HG03097 (cell line): ENCODE measurements around the gene SMURF1.
"Not testable (repeated sequence)": the region's sequence is repeated elsewhere in the genome, so short reads cannot be mapped to it uniquely, and the experiment has no call there.

ENCODE experiments used
- ATAC-seq: cut with Tn5 transposase; IDR thresholded peaks from one replicate; pipeline ENCODE4 v1.9.1; 2021; ENCODE audit not compliant: unreplicated experiment, low FRiP score

SMURF1 gene

DNA sequence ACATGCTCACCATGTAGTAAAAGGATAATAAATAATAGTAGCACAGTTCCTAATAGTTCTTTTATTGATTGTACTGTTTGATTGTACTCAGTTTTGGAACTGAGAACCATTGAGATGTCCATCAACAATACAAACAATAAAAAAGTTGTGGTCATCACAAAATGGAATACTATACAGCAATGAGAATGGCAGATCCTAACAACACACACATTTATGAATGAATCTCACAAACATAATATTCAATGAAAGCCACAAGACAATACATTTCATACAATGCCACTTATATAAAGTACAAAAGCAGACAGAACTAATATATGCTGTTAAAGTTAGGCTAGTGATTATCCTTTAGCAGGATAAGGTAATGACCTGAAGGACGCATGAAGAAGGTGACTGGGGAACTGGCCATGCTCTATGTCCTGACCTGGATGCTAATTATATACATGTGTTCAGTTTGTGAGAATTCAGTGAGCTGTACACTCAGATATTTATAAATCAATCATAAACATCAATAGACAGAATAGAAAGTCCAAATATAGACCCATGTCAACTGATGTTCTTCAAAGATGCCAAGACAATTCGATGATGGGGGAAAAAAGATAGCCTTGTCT is 70.0 kb downstream of the SMURF1 start:
- no peak for ATAC-seq

DNA sequence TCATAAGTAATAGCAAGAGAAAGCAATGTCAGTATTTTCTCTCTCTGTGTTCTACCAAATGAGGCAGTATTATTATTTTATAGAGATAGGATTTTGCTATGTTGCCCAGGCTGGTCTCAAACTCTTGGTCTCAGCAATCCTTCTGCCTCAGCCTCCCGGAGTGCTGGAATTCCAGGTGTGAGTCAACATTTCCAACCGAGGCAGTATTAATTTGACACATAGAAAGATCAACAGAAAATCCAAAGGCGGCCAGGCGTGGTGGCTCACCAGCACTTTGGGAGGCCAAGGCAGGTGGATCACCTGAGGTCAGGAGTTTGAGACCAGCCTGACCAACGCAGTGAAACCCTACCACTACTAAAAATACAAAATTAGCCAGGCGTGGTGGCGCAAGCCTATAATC is 71.8 kb downstream of the SMURF1 start:
- no peak for ATAC-seq

DNA sequence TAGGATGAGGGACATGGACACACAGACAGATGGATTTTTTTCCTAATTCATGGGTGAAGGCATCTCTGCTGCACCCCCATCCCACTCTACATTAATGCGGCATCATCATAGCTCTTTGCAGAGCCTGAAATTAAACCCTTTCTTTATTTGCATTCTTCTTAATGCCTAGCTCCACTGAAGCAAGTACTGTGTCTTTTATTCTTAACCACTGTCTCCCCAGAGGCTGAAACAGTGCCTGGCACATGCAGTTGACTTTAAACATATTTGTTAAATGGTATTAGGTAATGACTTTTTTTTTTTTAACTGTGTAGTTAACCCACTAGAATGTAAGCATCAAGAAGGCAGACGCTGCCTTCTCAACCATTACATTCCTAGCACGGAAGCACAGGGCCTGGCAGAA is 73.5 kb downstream of the SMURF1 start:
- ATAC-seq = no peak

DNA sequence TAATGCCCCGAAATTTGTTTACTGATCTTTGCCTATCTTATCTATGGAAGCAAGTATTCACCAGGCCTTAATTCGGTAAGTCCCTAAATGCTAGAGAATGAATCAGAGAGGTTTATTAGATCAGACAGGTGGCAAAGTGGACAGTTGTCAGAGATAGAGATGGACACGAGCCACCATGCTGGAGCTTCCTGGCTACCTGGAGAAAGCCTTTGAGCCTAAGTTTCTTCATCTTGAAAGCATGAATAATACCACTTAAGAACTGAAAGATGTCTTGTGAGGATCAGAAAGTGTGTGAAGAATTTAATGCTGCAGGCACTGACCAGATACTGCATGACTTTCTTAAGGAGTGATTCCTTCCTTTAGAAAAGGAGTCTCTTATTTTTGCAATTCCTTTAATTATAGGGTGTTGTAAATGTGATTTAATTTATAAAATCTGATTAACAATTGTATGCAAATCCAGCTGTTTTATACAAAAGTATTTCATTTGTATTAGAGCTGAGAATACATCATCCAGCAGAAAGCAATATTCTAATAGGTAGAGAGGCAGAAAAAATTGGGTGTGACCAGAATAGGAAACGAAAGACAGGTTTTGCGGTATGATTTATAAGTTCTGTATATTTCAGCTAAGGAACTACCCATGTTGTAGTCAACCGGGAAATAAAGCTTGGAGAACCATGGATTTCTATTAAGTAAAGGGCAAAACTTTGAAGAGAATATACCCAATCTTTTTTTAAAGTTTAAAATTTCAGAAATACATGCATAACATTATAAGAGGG is 82.7 kb downstream of the SMURF1 start:
- ATAC-seq = no peak

DNA sequence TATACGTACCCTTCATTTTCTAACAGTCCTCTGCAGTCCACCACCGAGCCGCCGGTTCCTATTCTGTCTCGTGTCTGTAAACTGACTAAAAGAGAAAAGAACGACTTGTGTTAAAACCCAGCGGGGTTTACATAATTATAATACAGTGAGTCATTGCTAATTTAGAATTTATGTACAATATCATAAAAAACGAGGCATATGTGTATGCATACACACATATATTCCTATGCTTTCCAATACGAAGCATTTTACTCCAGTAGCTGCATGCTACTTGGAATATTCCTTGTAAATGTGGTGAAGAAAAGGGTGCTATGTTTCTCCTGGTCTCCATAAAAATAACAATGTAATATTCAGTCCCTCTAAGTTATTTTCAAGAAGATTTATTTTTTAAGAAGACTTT is 89.1 kb downstream of the SMURF1 start:
- ATAC-seq = no peak

DNA sequence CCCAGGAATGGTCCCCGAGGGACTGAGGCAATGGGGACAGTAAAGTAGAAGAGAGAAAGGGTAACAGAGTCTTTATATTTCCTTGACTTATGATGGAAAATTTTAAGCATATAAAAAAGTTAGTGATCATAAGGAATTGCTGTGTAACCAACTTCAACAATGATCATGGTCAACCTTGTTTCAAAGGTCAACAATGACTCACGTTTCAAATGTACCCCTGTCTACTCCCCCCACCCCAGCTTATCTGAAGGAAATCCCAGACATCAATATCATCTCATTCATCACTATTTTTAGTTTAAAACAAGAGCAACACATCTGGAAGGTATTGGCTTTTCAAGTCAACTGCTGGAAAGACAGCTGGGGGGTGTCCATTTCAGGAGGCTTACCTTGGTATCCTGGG is 92.9 kb downstream of the SMURF1 start:
- ATAC-seq = no peak

DNA sequence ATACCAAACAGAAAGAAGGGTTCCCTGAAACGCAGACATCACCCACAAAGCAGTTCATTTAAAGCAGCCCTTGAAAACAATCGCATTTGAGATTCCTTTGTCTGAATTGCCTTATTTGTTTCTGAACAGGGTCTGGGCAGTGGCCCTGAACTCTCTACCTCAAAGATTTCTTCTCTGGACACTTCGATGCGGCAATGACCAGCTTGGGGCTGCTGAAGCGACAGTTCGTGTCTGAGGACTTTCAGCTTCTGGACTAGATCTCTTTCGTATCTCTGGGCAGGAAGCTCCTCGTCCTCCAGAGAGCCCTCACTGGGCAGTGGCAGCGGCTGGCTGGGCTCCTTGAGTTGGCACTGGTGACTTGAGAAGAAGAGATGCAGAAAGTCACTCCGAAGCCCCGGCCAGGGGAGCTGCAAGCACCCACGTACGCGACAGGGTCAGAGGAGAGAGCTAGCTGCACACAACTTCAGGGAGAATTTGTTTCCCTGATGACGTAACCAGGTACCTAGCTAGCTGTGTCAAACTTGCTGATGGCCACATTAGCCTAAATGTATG is 96.3 kb downstream of the SMURF1 start:
- ATAC-seq = no peak

DNA sequence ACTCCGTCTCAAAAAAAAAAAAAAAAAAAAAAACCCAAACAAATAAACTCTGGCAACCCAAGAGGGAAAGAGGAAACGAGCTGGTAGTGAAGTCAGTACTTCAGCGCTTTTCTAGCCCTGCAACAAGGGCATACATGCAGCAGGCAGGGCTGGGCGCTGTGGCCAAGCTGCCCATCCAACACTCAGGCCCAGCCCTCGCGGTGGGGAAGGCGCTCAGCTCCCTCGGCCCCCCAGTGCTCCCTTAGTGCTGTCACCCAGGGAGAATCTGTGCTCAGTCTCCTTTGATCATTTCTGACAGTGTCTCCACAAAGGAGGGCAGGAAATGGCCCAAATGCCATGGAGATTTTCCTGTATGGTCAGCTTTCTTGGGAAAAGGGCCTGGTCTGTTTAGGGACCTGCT is 97.2 kb downstream of the SMURF1 start:
- no peak for ATAC-seq

DNA sequence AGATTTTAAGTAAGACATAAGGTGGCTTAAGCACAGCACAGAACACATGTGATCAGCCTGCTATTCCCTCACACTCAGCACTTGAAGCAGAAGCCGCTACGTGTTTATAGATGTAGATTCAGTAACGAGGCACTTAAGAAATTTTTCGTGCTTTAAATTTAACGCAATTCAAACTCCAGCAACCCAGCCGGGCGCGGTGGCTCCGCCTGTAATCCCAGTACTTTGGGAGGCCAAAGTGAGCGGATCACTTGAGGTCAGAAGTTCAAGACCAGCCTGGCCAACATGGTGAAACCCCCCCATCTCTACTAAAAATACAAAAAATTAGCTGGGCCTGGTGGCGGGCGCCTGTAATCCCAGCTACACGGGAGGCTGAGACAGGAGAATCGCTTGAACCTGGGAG is 97.6 kb downstream of the SMURF1 start:
- ATAC-seq = not testable (repeated sequence)

DNA sequence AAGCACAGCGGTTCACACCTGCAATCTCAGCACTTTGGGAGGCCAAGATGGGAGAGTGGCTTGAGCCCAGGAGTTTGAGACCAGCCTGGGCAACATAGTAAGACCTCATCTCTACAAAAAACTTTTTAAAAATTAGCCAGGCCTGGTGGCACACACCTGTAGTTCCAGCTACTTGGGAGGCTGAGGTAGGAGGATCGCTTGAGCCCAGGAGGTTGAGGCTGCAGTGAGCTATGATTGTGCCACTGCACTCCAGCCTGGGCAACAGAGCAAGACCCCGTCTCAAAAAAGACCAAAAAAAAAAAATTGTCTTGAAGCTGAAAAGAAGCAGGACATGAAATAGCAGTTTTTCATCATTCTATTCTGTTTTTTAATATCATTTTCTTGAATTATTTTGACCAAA is 99.0 kb downstream of the SMURF1 start:
- ATAC-seq = not testable (repeated sequence)

DNA sequence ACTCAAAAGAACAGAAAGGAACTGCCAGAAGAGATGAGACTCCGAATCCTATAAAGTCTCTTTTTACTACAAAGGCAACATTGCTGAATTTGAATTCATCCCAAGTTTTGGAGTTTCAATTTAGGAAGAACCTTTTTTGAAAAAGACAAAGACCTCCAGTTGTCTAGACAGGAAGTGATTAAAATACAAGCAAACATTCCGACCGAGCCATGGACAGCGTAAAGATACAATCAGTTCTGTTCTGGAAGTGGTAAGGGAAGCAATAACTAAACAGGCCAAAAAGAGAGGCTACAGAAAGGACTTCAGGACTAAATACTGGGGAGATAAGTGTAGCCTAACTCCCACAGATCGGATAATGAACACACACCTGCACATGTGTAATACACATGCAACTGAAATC is 101.0 kb downstream of the SMURF1 start:
- no peak for ATAC-seq

DNA sequence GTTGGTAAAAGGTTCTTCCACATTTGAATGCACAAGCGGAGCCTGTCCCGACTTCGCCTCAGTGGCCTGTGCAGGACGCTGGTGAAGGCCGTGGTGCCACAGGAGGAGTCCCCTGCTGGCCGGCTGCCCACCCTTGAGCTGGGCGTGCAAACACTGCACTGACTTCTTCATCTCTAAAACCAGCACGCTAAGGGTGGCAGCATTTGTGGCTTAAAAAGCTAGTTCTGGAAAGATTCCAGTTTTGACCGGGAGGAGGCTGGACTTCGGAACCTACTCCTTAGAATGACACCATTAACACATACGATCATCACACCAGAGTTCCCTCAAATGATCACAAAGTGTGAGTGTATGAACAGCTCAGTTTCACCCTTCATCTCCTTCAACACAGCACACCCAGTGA is 102.4 kb downstream of the SMURF1 start:
- ATAC-seq = no peak

DNA sequence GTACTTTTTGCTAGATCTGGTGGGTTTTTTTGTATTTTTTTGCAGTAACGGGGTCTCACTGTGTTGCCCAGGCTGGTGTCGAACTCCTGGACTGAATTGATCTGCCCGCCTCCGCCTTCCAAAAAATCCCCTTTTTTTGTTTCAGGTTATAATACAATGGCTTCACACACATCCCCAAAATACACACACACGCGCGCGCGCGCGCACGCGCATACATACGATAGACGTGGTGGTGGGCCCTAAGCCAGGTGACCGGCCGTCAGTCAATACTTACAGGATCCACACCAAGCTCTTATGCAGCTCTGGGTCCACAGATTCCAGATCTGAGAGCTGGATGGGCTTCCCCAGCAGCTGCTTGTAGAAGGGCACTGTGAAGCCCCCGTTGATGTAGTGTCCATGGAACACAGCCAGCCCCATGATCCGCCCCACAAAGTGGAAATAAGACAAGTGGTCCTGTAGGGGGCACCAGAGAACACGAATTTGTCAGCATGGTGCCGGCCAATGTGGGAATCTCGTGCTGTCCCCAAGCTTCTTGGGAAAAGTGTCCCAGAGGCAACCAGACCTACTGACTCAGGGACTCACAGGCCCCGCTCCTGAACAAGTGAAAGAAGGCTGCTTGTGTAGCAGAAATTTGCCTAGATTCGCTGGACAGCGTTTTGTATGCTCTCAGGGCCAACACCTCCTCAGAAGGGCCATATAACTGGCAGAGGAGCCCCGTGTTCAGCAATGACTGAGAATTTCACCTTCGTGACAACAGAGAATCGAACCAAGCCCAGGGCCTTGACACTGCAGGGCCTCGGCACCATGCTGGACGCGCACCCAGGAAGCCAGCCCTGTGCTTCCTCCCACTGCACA is 103.6 kb downstream of the SMURF1 start:
- no peak for ATAC-seq

DNA sequence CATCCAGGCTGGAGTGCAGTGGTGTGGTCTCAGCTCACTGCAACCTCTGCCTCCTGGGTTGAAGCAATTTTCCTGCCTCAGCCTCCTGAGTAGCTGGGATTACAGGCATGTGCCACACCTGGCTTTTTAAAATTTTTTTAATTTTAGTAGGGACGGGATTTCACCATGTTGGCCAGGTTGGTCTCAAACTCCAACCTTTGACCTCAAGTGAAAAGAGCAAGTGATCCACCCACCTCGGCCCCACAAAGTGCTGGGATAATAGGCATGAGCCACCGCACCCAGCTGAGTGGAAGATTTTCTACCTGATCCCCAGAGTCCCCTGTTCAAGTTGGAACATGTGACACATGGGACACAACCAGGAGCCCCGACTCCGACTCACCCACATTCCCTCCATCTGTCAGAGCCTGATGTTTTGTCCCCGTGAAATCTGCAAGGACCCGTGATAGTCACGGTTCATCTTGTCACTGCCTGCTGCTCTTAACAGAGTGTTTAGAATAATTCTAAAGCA is 104.5 kb downstream of the SMURF1 start:
- ATAC-seq = no peak

DNA sequence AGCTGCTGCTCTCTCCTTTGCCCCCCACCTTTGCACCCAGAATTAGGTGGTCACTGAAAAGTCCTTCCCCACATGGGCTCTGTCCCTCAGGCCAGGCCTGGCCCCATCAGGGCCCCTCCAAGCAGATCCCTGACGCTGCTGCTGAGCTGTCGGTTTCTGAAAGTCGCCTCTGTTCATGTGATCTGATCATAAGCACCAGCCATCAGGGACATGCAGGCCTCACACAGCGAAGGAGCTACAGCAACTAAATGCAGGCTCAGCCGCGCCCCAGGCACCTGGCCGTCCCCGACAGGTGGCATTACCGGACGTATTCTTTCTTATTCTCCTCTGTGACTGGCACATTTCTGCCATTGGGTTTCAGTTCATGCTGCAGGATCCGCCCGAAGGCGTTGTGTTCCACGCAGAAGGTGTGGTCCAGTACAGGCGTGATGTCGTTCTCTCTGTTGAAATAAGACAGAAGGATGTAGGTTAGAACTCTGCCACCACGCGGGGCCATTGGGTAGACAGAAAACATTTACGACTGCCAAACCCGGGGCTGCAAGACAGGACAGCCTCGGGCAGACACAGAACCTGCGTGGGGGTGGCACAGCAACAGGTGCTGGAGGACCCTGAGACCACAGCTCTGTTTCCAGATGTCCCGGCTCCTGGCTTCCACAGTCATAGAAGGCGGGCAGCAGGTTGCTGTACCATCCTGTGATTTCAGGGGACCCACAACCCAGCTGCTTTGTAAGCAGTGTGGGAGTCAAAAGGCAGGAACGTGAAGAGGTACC is 105.6 kb downstream of the SMURF1 start:
- no peak for ATAC-seq

DNA sequence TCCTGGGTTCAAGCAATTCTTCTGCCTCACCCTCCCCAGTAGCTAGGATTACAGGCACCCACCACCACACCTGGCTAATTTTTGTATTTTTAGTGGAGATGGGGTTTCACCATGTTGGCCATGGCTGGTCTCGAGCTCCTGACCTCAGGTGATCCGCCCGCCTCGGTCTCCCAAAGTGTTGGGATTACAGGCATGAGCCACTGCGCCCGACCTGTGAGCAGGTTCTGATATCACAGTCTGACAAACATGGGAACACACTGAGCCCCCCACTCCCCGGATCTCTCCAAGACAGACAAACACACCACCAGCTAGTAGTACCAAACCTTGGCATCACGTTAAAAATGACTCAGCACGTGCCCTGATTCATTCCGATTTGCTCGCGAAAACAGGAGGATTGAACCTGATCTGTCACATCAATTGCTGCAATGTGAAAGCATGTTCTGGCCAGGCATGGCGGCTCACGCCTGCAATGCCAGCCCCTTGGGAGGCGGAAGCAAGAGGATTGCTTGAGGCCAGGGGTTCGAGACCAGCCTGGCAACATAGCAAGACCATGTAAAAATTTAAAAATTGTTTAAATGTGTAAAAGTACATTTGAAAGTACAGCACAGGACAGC is 106.5 kb downstream of the SMURF1 start:
- ATAC-seq = no peak

DNA sequence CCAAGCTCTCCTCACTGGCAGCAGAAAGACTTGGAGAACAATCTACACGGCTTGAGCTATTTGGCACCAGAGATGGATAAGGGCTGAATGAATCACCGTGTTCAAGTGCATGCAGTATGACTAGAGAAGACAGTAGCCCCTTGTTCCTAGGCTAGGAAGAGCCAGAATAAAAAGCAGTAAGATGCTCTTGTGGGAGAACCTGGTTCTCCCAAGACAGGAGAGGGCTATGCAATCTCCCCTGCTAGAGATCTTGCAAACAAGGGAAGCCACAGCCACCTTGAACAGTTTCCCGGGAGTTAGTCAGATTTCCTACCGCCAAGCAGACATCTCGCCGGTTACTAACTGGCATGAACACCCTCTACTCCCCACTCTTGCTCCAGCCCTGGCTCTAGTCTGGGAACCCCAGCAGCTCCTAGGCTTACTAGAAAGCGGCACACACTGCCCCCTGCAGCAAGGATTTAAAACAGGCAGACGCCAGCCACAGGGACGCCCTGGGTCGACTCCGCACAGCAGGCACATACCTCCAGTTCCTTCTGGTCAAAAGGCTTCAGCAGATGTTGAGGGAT is 107.3 kb downstream of the SMURF1 start:
- no peak for ATAC-seq

DNA sequence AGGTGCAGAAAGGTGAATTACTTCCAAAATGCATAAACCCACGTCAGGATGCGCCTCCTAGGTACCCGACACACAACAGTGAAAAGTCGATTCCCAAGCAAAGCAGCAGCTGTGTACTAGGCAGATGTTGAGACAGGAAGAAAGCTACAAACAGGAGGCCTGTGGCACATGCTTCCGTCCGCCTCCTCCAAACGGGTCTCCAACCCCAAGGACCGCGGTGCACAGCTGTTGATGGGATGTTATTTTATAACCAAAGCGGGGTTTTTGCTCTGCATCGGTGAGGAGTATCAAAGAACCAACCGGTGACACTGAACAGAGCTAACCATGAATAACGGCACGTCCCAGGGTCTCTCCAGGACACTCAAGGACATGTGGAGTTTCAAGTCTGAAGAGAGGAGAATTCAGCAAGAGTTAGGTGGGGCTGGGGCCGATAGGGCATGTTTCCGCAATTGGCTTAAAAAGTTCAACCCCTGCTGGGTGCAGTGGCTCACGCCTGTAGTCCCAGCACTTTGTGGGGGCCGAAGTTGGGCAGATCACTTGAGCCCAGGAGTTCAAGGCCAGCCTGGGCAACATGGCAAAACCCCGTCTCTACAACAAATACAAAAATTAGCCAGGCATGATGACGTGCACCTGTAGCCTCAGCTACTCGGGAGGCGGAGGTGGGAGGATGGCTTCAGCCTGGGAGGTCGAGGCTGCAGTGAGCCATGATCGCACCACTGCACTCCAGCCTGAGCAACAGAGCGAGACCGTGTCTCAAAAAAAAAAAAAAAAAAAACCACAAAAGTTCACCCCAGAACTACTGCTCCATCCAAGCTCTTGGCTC is 108.0 kb downstream of the SMURF1 start:
- no peak for ATAC-seq
